HG03457 (cell line): ENCODE results near the gene MAT1A.
"Not testable (repeated sequence)": the region's sequence is repeated elsewhere in the genome, so short reads cannot be mapped to it uniquely, and the experiment has no call there.

Source experiments
- ATAC-seq: cut with Tn5 transposase; IDR thresholded peaks from one replicate; pipeline ENCODE4 v1.9.1; 2021; ENCODE audit warnings: moderate number of reproducible peaks; ENCODE audit not compliant: unreplicated experiment

MAT1A gene

GRCh38 chr10:80289451-80290287 lies at the start of gene MAT1A:
Gene MAT1A (minus strand): TSS chr10:80289658. CDS start chr10:80289423, 235 bp downstream.
- no peak for ATAC-seq

- ATAC-seq, result no peak
These were observed 44.5 kb upstream of the MAT1A start for GRCh38 chr10:80333983-80334382.

GRCh38 chr10:80324891-80325364 lies 35.5 kb upstream of the MAT1A start:
- ATAC-seq, result no peak

GRCh38 chr10:80324086-80324485 lies 34.6 kb upstream of the MAT1A start:
- ATAC-seq, result no peak

GRCh38 chr10:80323311-80323710 lies 33.9 kb upstream of the MAT1A start:
- no peak for ATAC-seq

GRCh38 chr10:80322711-80323110 lies 33.3 kb upstream of the MAT1A start:
- no peak for ATAC-seq

GRCh38 chr10:80322158-80322557 lies 32.7 kb upstream of the MAT1A start:
- no peak for ATAC-seq

GRCh38 chr10:80321183-80321582 lies 31.7 kb upstream of the MAT1A start:
- no peak for ATAC-seq

GRCh38 chr10:80320377-80320776 lies 30.9 kb upstream of the MAT1A start:
- ATAC-seq, result no peak

- ATAC-seq, result no peak
These were observed 30.4 kb upstream of the MAT1A start for GRCh38 chr10:80319725-80320290.

- ATAC-seq, result no peak
These were observed 29.9 kb upstream of the MAT1A start for GRCh38 chr10:80319318-80319717.

- ATAC-seq, result no peak
These were observed 29.3 kb upstream of the MAT1A start for GRCh38 chr10:80318742-80319141.

GRCh38 chr10:80315391-80315790 lies 25.9 kb upstream of the MAT1A start:
- no peak for ATAC-seq

GRCh38 chr10:80313523-80313922 lies 24.1 kb upstream of the MAT1A start:
- ATAC-seq, result no peak

- not testable (repeated sequence) for ATAC-seq
These were observed 16.5 kb upstream of the MAT1A start for GRCh38 chr10:80305989-80306388.

- ATAC-seq, result no peak
These were observed 7.5 kb upstream of the MAT1A start for GRCh38 chr10:80296942-80297341.

- ATAC-seq, result no peak
These were observed 3.3 kb upstream of the MAT1A start for GRCh38 chr10:80292607-80293239.

- ATAC-seq, result no peak
These were observed 1.2 kb upstream of the MAT1A start for GRCh38 chr10:80290474-80291220.

GRCh38 chr10:80288849-80289248 lies 609 bp downstream of the MAT1A start:
- no peak for ATAC-seq

GRCh38 chr10:80284522-80284921 lies 4.9 kb downstream of the MAT1A start:
- no peak for ATAC-seq

- no peak for ATAC-seq
These were observed 5.8 kb downstream of the MAT1A start for GRCh38 chr10:80283536-80284199.
